ENCODE data around the gene HS6ST1.

Gene HS6ST1

DNA sequence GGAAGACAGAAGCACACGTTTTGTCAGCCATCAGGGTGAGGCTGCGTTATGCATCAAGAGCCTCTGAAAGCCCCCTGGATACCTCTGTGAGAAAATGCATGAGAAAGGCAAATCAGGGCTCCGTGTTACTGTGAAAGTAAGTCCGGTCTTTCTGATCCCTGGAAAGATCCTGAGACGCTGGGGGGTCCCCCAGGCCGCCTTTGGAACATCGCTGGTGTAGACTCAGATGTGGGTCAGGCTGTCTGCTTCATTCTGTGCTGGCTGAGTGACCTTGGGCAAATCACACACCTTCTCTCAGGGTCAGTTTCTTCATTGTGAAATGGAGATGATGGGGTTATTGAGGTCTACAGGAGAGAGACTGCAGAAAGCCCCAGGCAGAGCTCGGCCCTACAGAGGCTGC lies 42.0 kb upstream of the HS6ST1 start:
- Histone ChIP-seq H3K4me1 (ENCODE audit: control insufficient read depth in 2 of 2, insufficient read depth in 2 of 2, low read length in 2 of 2) (no peaks in the 10 kb centered on the region), H3K4me3 (ENCODE audit: low read length in 2 of 2) (no peak overlapping the region), H3K36me3 (ENCODE audit: control insufficient read depth in 2 of 2, insufficient read depth in 2 of 2, low read length in 2 of 2) (no peaks in the 10 kb centered on the region), H3K27me3 (ENCODE audit: control insufficient read depth in 2 of 2, insufficient read depth in 2 of 2, low read length in 2 of 2) (no peaks in the 10 kb centered on the region), H3K9me3 (ENCODE audit: control insufficient read depth in 2 of 2, low read length in 2 of 2) (no peaks in the 10 kb centered on the region), H3K9ac (ENCODE audit: low read depth in 1 of 2, low read length in 2 of 2) (no peak overlapping the region), H3K27ac (ENCODE audit: low read depth in 2 of 2, low read length in 2 of 2) (no peak overlapping the region)

DNA sequence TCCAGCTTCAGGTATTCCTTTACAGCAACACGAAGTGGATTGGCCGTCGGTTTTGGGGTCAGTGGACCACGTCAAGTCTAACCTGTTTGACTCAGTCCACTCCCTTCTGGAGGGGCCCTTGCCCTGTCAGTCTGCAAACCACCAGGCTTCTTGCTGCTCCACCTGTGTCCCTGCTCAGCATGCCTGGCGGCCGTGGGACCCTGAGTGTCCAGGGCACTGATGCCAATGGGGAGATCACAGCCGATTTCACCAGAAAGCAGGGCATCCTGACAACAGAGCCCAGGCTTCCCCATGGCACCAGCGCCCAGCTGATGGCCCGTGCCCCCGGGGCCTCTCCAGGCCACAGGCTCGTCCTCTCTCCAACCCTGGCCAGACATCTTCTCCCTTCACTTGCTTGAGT lies 41.2 kb upstream of the HS6ST1 start:
- Histone ChIP-seq H3K9me3 (ENCODE audit: control insufficient read depth in 2 of 2, low read length in 2 of 2) (no peaks in the 10 kb centered on the region), H3K27me3 (ENCODE audit: control insufficient read depth in 2 of 2, insufficient read depth in 2 of 2, low read length in 2 of 2) (no peaks in the 10 kb centered on the region), H3K4me1 (ENCODE audit: control insufficient read depth in 2 of 2, insufficient read depth in 2 of 2, low read length in 2 of 2) (no peaks in the 10 kb centered on the region), H3K9ac (ENCODE audit: low read depth in 1 of 2, low read length in 2 of 2) (no peak overlapping the region), H3K27ac (ENCODE audit: low read depth in 2 of 2, low read length in 2 of 2) (no peak overlapping the region), H3K36me3 (ENCODE audit: control insufficient read depth in 2 of 2, insufficient read depth in 2 of 2, low read length in 2 of 2) (no peaks in the 10 kb centered on the region), H3K4me3 (ENCODE audit: low read length in 2 of 2) (no peak overlapping the region)

DNA sequence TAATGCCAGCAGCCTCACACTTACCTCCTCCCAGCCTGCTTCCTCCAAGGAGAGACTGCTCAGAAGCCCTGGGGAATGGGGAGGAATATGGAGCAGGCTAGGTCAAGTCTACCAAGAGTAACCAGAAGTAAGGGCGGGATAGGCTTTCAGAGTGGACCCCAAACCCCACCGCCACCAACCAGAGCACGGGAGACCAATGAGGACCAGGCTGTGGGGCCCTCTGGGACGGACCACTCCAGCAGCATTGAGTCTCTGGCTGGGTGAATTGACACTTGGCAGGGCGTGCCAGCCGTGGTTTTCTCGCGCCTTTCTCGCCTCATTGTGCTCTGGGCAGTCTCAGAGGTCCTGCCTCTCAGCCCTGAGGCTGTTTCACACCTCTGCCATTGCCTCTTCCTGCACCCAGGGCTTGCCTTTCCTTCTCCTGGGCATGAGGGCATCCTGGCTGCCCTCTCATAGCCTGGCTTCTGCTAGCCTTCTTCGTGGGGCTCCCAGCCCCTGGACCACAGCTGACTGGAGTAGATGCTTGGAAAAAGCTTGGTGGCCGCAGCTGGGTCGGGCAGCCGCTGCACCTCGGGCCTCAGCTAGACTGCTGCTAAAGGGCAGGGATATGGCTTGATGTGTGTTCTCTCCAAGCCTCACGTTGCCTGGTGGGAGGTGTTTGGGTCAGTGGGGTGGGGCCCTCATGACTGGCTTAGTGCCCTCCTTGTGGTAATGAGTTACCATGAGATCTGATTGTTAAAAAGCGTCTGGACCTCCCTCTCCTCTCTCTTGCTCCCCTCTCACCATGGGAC lies 40.5 kb upstream of the HS6ST1 start:
- no peak overlapping the region for H3K9ac ChIP-seq (ENCODE audit: low read depth in 1 of 2, low read length in 2 of 2)
- no peak overlapping the region for H3K27ac ChIP-seq (ENCODE audit: low read depth in 2 of 2, low read length in 2 of 2)
- no peaks in the 10 kb centered on the region for H3K36me3 ChIP-seq (ENCODE audit: control insufficient read depth in 2 of 2, insufficient read depth in 2 of 2, low read length in 2 of 2)
- H3K4me3 ChIP-seq (ENCODE audit: low read length in 2 of 2) = no peak overlapping the region
- no peaks in the 10 kb centered on the region for H3K4me1 ChIP-seq (ENCODE audit: control insufficient read depth in 2 of 2, insufficient read depth in 2 of 2, low read length in 2 of 2)
- no peaks in the 10 kb centered on the region for H3K27me3 ChIP-seq (ENCODE audit: control insufficient read depth in 2 of 2, insufficient read depth in 2 of 2, low read length in 2 of 2)
- H3K9me3 ChIP-seq (ENCODE audit: control insufficient read depth in 2 of 2, low read length in 2 of 2) = no peaks in the 10 kb centered on the region

DNA sequence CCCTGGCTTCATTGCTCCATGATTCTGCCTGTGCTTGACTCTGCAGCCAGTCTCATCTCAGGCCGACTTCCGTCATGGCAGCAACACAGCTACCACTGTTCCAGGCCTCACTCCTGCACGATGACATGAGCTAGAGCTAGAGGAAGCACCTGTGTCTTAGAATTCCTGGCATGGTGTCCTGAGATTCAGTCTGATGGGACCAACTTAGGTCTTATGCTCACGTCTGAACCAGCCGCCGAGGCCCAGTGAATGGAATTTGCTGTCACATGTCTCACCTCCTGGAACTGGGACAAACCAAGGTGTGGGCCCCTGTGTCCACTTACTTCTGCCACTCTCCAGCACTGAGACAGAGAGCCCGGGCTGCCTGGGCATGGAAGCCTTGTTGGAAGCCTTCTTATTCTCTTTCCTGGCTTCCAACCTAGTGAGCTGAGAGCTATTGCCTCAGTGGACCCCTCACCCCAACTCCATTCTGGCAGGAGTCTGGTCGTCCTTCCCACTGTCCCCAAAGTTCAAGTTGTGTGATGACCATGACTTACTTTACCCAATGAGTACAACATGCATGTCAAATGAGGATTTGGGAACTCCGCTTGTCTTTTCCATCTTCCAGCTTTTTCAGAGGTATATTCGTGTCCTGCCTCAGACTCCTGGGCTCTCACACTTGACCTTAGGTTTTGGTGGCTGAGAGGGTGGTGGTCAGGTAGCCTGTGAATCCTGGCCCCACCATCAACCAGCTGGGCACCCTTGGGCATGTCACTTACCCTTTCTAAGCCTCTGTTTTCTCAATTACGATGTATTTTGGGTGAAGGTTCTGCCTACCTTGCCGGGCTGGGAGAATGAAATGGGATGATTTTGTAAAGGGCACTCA lies 39.1 kb upstream of the HS6ST1 start:
- Histone ChIP-seq H3K27me3 (ENCODE audit: control insufficient read depth in 2 of 2, insufficient read depth in 2 of 2, low read length in 2 of 2) (no peaks in the 10 kb centered on the region), H3K27ac (ENCODE audit: low read depth in 2 of 2, low read length in 2 of 2) (no peak overlapping the region), H3K9me3 (ENCODE audit: control insufficient read depth in 2 of 2, low read length in 2 of 2) (no peaks in the 10 kb centered on the region), H3K9ac (ENCODE audit: low read depth in 1 of 2, low read length in 2 of 2) (no peak overlapping the region), H3K4me3 (ENCODE audit: low read length in 2 of 2) (no peak overlapping the region), H3K36me3 (ENCODE audit: control insufficient read depth in 2 of 2, insufficient read depth in 2 of 2, low read length in 2 of 2) (no peaks in the 10 kb centered on the region), H3K4me1 (ENCODE audit: control insufficient read depth in 2 of 2, insufficient read depth in 2 of 2, low read length in 2 of 2) (no peaks in the 10 kb centered on the region)

DNA sequence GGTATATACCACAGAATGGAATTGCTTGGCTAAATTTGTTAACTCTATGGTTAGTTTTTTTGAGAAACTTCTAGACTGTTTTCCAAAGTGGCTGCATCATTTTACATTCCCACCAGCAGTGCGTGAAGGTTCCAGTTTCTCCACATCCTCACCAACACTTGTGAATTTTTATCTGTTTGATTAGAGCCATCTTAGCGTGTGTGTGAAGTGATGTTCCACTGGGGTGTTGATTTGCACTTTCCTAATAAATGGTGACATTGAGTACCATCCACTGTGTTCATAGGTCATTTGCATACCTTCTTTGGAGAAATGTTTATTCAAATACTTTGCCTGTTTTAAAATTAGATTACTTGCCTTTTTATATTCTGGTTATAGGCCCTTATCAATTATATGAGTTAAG lies 37.5 kb upstream of the HS6ST1 start:
- Histone ChIP-seq H3K9me3 (ENCODE audit: control insufficient read depth in 2 of 2, low read length in 2 of 2) (no peaks in the 10 kb centered on the region), H3K9ac (ENCODE audit: low read depth in 1 of 2, low read length in 2 of 2) (no peak overlapping the region), H3K27me3 (ENCODE audit: control insufficient read depth in 2 of 2, insufficient read depth in 2 of 2, low read length in 2 of 2) (no peaks in the 10 kb centered on the region), H3K4me1 (ENCODE audit: control insufficient read depth in 2 of 2, insufficient read depth in 2 of 2, low read length in 2 of 2) (no peaks in the 10 kb centered on the region), H3K36me3 (ENCODE audit: control insufficient read depth in 2 of 2, insufficient read depth in 2 of 2, low read length in 2 of 2) (no peaks in the 10 kb centered on the region), H3K27ac (ENCODE audit: low read depth in 2 of 2, low read length in 2 of 2) (no peak overlapping the region), H3K4me3 (ENCODE audit: low read length in 2 of 2) (no peak overlapping the region)

DNA sequence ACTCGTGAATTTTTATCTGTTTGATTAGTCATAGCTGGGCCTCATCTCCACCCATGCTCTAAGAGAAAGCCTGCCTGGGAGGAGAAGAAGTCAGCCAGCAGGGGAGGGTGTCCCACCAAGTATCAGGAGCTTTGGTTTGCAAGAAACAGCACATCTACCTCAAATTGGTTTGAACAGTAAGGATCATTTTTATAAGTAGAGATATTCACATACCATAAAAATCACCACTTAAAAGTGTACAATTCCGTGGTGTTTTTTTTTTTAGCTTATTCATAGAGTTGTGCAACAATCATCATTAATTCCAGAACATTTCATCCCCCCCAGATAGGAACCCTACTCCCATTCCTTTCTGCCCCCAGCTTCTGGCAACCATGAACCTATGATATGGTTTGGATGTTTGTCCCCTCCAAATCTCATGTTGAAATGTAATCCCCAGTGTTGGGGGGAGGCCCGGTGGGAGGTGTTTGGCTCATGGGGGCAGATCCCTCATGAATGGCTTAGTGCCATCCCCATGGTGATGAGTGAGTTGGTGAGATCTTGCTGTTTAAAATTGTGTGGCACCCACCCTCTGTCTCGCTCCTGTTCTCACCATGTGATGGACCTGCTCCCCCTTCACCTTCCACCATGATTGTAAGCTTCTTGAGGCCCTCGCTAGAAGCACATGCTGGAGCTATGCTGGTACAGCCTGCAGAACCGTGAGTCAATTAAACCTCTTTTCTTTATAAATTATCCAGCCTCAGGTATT lies 36.2 kb upstream of the HS6ST1 start:
- H3K4me3 ChIP-seq (ENCODE audit: low read length in 2 of 2) = no peak overlapping the region
- H3K9me3 ChIP-seq (ENCODE audit: control insufficient read depth in 2 of 2, low read length in 2 of 2) = no peaks in the 10 kb centered on the region
- no peaks in the 10 kb centered on the region for H3K4me1 ChIP-seq (ENCODE audit: control insufficient read depth in 2 of 2, insufficient read depth in 2 of 2, low read length in 2 of 2)
- H3K36me3 ChIP-seq (ENCODE audit: control insufficient read depth in 2 of 2, insufficient read depth in 2 of 2, low read length in 2 of 2) = no peaks in the 10 kb centered on the region
- no peak overlapping the region for H3K27ac ChIP-seq (ENCODE audit: low read depth in 2 of 2, low read length in 2 of 2)
- H3K9ac ChIP-seq (ENCODE audit: low read depth in 1 of 2, low read length in 2 of 2) = no peak overlapping the region
- H3K27me3 ChIP-seq (ENCODE audit: control insufficient read depth in 2 of 2, insufficient read depth in 2 of 2, low read length in 2 of 2) = no peaks in the 10 kb centered on the region

DNA sequence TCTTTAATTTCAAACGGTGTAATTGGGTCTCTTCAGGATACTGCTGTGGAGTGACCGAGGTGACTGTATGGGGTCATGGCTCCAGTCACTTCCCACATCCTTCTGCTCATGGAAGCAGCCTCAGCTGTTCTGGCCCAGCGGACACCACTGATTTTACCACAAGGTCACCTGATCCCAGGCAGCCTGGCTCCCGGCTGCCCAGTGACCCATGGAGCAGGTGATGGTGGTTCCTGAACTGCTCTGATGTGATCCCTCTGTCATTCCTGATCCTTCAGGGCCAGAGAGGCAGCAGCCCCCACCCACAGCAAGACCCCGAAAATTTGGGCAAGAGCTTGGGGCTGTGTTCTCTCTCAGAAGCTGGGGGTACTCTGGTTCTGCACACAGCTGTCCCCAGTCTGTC lies 35.5 kb upstream of the HS6ST1 start:
- Histone ChIP-seq H3K36me3 (ENCODE audit: control insufficient read depth in 2 of 2, insufficient read depth in 2 of 2, low read length in 2 of 2) (no peaks in the 10 kb centered on the region), H3K9me3 (ENCODE audit: control insufficient read depth in 2 of 2, low read length in 2 of 2) (no peaks in the 10 kb centered on the region), H3K4me1 (ENCODE audit: control insufficient read depth in 2 of 2, insufficient read depth in 2 of 2, low read length in 2 of 2) (no peaks in the 10 kb centered on the region), H3K4me3 (ENCODE audit: low read length in 2 of 2) (no peak overlapping the region), H3K9ac (ENCODE audit: low read depth in 1 of 2, low read length in 2 of 2) (no peak overlapping the region), H3K27me3 (ENCODE audit: control insufficient read depth in 2 of 2, insufficient read depth in 2 of 2, low read length in 2 of 2) (no peaks in the 10 kb centered on the region), H3K27ac (ENCODE audit: low read depth in 2 of 2, low read length in 2 of 2) (no peak overlapping the region)

DNA sequence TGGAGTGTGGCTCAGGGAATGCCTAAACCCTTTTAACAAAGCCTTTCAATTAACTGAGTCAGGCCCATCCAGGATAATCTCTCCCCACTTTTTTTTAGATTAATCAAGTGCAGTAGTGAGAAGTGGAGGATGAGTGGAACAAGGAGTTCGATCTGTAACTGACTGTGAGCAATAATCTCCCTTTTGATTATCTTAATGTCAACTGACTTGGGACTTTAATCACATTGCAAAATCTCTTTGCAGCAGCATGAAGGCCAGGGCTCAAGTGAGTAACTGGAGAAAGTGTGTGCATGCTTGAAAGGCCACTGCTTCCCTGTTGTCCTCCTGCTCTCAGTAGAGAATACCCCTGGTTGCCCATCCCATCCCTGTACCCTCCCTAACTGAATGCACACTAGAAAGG lies 32.1 kb upstream of the HS6ST1 start:
- Histone ChIP-seq H3K27me3 (ENCODE audit: control insufficient read depth in 2 of 2, insufficient read depth in 2 of 2, low read length in 2 of 2) (no peaks in the 10 kb centered on the region), H3K9ac (ENCODE audit: low read depth in 1 of 2, low read length in 2 of 2) (no peak overlapping the region), H3K36me3 (ENCODE audit: control insufficient read depth in 2 of 2, insufficient read depth in 2 of 2, low read length in 2 of 2) (no peaks in the 10 kb centered on the region), H3K4me1 (ENCODE audit: control insufficient read depth in 2 of 2, insufficient read depth in 2 of 2, low read length in 2 of 2) (no peaks in the 10 kb centered on the region), H3K4me3 (ENCODE audit: low read length in 2 of 2) (no peak overlapping the region), H3K27ac (ENCODE audit: low read depth in 2 of 2, low read length in 2 of 2) (no peak overlapping the region), H3K9me3 (ENCODE audit: control insufficient read depth in 2 of 2, low read length in 2 of 2) (no peaks in the 10 kb centered on the region)

DNA sequence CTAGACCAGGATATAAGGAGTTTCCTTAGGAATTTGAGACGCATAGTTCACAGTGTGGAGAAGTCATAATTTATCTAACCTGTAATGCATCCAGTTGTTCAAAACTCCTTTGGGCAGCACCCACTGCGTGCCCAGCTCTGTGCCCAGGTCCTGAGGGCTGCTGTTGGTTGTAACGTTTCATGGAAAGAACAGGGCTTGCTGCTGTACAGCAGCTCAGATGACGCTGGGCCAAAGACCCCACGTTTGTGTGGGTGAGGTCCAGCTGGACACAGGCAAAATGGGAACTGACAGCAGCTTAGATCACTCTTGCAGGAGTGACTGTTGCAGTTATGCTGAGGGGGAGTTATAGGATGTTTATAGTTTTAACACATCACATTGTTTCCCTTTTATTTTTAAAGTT lies 30.0 kb upstream of the HS6ST1 start:
- no peak overlapping the region for H3K4me3 ChIP-seq (ENCODE audit: low read length in 2 of 2)
- no peaks in the 10 kb centered on the region for H3K36me3 ChIP-seq (ENCODE audit: control insufficient read depth in 2 of 2, insufficient read depth in 2 of 2, low read length in 2 of 2)
- H3K9ac ChIP-seq (ENCODE audit: low read depth in 1 of 2, low read length in 2 of 2) = no peak overlapping the region
- no peaks in the 10 kb centered on the region for H3K27me3 ChIP-seq (ENCODE audit: control insufficient read depth in 2 of 2, insufficient read depth in 2 of 2, low read length in 2 of 2)
- H3K27ac ChIP-seq (ENCODE audit: low read depth in 2 of 2, low read length in 2 of 2) = no peak overlapping the region
- no peaks in the 10 kb centered on the region for H3K9me3 ChIP-seq (ENCODE audit: control insufficient read depth in 2 of 2, low read length in 2 of 2)
- no peaks in the 10 kb centered on the region for H3K4me1 ChIP-seq (ENCODE audit: control insufficient read depth in 2 of 2, insufficient read depth in 2 of 2, low read length in 2 of 2)

Measured in mucosa of rectum (tissue), 2 donors.